ENCODE data around the gene STAT5B. TPM values are rescaled to one million over a fixed set of nuclear protein-coding genes. Genes with fewer than 3 reads are reported as not detected.
"Not testable (repeated sequence)": the region's sequence is repeated elsewhere in the genome, so short reads cannot be mapped to it uniquely, and the experiment has no call there.

STAT5B gene
- polyA plus RNA-seq, 1 donor = 54.4 TPM

DNA sequence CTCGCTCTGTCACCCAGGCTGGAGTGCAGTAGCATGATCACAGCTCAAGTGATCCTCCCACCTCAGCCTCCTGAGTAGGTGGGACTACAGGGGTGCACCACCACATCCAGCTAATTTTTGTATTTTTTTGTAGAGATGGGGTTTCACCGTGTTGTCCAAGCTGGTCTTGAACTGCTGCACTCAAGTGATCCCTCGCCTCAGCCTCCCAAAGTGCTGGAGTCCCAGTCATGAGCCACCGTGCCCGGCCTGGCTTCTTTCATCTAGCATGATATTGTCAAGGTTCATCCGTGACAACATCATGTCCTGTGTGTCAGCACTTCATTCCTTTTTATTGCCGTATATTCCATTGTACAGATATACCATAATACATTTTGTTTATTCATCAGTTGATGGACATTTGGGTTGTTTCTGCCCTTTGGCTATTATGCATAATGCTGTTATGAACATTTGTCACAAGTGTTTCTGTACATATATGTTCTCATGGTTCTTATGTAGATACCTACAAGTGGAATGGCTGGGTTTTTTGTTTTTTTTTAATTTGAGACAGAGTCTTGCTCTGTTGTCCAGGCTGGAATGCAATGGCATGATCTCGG, 78.5 kb downstream of the STAT5B start:
- no peak for DNase-seq

DNA sequence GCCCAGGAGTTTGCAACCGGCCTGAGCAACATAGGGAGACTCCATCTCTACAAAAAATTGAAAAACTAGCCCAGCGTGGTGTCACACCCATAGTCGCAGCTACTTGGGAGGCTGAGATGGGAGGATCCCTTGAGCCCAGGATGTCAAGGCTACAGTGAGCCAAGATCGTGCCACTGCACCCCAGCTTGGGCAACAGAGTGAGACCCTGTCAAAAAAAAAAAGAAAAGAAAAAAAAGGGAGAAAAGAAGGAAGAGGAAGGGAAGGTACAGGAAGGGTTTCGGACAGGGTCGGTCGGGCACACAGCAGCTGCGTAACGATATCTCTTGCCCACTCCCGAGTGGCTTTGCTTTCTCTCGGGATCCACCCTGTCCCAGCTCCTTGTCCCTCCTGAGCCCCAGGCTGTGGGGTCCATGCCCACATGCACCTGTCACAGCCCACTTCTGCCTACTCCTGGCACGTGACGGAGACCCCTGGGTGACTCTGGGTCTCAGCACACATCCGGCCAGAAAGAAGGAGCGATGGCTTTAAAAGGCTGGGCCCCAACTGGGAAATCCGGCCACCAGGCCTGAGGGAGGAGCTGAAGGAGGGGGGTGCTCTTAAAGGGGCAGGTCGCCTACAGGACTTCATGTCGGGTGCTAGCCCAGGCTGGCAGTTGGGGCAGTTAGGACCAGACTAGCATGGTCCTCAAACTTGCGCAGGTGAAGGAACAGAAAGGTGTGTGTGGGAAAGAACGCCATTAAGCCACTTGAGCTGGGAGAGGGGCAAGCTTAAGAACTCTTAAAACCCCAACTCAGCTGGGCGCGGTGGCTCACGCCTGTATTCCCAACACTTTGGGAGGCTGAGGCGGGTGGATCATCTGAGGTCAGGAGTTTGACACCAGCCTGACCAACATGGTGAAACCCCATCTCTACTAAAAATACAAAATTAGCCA, 82.0 kb downstream of the STAT5B start, which contains the start of gene GHDC:
Gene GHDC, minus strand, starts transcription at position 526 of the 931 bp plus-strand sequence. CDS start 913 bp downstream, outside the sequence.
- DNase-seq = peak; percentile 82

GRCh38 chr17:42193216-42193968, 82.8 kb downstream of the STAT5B start:
- no peak for DNase-seq

DNA sequence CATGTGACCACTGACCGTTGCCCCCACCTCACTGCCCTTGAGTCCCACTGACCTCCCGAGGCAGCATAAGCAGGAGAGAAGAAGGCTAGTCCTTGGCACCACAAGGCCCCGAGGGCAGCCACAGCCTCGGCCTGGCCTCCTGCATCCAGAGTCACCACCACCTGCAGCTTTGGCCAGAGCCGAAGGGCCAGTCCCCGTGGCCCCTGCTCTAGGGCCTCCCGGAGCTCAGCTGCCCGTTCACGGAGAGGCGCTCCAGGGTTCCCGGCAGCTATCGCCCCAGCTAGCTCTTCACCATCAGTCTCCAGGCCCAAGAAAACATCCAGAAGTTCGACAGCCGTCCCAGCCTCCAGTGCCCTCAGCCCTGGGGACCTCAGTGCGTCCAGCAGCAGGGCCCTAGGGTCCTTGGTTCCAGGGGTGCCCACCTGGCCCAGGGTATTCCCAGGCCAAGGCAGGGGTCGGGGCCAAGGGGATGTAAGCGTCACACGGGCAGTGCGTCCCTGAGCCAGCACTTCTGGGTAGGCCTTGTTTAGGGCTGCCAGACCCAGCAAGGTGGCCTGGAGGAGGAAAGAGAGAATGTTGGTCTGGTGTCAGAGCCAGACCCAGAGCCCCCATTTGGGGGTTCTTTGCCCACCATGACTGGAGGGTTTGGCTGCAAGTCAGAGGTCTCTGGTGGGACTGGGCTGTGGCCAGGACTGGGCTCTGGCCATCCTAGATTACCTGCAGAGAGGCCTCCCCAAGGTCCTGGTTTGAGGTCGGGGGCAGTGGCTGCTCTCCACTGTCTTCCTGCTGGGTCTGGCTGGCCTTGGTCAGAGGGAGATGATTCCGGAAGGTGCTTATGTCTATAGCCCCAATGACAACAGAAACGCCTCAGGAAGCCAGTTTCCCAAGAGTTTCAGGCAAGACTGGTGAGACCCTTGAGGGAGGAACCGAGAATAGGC, 83.7 kb downstream of the STAT5B start:
- no peak for DNase-seq

DNA sequence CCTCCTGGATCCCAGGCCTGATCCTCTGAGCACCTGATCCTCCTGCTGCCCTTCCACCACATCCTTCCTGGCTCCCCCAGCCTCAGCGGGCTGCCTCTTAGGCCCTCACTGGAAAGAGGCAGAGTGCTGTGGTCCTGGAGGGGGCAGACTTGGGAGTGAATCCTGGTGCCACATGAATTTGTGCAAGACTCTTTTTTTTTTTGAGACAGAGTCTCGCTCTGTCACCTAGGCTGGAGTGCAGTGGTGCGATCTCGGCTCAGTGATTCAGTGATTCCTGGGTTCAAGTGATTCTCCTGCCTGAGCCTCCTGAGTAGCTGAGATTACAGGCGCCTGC, 84.9 kb downstream of the STAT5B start:
- no peak for DNase-seq

DNA sequence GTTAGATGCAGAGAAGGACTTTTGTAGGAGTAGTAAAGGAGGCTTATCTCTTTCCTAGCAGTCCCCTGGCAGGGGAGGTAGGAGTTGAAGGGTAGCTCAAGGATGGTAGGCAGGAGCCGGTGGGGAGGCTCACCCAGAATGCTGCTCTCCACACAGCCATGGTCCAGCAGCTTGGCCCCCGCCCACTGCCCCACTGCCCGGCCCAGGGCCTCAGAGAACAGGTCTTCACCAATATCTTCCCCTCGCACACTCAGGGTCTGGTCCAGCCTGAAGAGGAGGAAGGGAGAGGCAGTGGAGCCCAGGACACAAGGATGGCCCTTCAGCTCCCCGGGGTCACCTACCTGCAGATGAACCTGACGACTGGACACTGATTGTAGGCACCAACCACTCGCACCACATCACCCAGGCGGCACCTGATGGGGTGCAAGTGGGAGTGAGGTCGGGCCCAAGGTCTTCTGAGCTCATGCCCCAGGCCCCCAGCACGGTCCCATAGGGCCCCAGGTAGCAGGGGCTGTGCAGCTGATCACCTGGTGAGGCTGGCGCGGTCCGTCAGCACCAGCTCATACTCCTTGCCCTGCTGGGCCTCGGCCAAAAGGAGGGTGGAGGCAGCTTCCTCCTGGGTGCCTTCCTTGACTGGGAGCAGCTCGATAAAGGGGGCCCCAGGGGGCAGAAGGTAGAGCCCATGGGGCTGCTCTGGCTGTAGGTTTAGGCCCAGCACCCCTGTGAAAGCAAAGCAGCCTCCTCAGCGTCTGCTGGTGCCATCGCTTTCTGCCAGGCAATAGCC, 85.5 kb downstream of the STAT5B start:
- DNase-seq = no peak

GRCh38 chr17:42189651-42189965, 86.6 kb downstream of the STAT5B start:
- DNase-seq = no peak

DNA sequence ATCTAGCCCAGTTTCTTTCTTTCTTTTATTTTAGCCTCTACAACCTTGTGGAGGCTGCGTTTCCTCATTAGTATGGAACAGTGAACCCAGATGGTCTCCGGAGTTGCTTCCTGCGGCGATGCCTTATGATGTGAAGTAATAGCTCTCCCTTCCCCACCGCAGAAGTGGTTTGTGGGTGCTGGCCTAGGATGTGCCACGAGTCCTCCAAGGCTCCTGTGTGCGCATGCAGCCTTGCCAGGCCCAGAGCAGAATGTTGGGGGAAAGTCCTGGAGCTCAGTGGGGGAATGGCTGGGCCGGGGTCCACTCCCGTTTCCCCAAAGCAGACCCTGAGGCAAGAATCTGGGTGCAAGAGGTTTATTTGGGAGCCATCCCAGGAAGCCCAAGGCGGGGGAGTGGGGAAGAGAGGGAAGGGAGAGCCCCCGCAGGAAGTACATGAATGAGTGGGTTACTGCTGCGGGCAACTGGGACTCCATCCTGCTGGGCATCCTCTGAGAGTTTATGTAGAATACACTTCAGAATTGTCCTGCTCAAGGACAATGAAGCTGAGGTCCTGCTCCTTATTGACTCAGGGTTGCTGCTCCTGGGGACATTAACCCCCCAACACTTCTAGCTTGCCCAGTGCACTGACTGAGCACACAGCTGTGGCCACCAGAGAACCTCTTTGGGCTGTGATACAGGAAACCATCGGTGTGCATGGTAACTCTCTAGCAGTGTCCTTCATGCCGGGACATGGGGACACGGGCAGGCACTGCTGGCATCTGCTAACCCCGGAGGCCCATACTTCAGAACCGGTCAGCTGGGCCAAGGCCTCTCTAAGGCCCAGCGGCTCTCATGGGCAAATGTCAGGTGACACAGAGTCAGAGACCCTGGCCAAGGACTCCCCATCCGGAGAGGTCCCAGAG, 87.2 kb downstream of the STAT5B start:
- no peak for DNase-seq

GRCh38 chr17:42187833-42188232, 88.4 kb downstream of the STAT5B start:
- DNase-seq = no peak

- not testable (repeated sequence) for DNase-seq
Observed at GRCh38 chr17:42186191-42186590, 90.0 kb downstream of the STAT5B start.

- DNase-seq = no peak
Observed at GRCh38 chr17:42185621-42185930, 90.6 kb downstream of the STAT5B start.

- DNase-seq = no peak
Observed at GRCh38 chr17:42184713-42185620, 91.2 kb downstream of the STAT5B start, which contains the start of gene HCRT. Gene HCRT, minus strand, starts transcription at chr17:42185452. Its CDS starts 87 bp downstream, at chr17:42185365.

DNA sequence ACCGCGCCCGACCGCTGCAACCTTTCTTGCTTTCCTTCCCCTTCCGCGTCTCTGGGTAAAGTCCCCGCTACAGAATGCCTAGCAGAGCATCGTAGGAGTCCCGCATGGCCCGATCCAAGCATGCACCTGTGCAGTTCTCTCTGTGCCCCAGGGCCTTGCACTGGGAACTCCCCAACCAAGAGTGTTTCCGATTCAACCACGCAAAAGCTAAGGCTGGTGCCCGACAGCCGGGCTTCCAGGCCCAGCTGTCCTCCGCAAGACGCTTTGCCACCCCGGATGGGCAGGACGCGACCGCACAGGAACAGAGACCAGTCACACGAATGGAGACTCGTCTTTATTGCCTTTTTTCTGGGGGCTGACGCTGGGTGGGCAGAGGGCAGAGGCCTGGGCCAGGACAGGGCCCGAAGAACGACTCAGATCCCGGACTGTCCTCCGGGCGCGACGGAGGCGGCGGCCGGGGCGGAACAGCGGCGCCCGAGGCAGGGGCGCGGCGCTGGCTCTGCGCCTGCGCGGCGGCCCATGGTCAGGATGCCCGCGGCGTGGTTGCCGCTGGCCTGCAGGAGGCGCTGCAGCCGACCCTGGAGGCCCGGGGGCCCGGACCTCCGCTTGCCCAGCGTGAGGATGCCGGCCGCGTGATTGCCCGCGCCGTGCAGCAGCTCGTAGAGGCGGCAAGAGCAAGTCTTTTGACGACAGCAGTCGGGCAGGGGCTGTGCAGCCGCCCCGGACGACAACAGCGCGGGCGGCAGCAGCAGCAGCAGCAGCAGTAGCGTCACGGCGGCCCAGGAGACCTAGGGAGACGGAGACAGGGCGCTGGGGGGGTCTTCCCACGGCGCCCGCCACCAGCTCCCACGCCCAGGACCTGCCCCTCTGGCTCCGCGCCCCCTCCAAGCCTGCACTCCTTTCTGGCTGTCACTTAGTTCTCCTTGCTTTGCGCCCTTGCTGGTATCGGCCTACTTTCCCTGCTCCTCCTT, 92.2 kb downstream of the STAT5B start:
- peak; percentile 71 for DNase-seq

DNA sequence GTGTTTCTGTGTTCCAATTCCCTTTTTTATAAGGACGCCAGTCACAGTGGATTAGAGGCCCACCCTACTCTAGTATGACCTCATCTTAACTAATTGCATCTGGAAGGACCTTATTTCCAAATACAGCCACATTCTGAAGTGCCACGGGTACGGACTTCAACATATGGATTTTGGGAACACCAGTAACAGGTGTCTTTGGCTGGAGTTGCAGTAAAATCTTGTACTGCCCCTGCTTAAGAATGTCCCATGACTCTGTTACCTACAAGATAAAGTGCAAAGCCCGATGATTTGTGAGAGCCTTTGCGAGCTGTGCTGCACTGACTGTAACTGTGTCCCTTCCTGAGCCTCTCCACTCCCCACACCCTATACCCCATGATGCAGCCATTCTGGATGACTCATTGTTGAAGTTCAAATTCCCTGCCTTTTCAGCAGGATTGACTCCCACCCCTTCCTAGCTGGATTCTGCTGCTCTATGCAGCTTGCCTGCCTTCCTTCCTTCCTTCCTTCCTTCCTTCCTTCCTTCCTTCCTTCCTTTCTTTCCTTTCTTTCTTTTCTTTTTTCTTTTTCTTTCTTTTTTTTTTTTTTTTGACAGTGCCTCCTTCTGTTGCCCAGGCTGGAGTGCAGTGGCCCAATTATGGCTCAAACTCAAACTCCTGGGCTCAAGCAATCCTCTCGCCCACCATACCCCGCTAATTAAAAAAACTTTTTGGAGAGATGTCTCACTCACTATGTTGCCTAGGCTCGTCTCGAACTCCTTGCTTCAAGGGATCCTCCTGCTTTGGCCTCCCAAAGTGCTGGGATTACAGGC, 93.1 kb downstream of the STAT5B start:
- DNase-seq = no peak

DNA sequence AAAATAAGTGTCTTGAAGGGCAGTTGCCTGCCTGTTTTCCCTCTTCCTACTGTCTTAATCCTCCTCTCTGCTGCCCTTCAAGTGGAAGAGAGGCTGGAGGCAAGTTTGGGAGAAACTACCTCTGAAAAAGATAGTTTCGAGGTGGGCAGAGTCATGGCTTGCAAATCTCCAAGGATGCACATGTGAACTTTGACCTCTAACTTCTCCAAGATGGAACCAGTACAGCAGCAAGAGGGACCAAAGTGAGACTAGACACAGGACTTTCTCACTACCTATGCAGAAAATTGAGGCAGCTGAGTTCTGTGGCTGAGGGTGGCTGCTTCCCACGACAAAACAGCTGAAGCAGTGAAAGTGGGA, 94.4 kb downstream of the STAT5B start:
- no peak for DNase-seq

- no peak for DNase-seq
Observed at GRCh38 chr17:42180922-42181850, 95.0 kb downstream of the STAT5B start, which contains the start of gene KCNH4. Gene KCNH4, minus strand, starts transcription at chr17:42181142. Its CDS starts 197 bp downstream, at chr17:42180945.
